OCI-LY1 (cell line): ENCODE results near the gene SPART.
"Not testable (repeated sequence)": the region's sequence is repeated elsewhere in the genome, so short reads cannot be mapped to it uniquely, and the experiment has no call there.

ENCODE experiments used
- H2AFZ ChIP-seq: fragments of 200-600 bp; sonication (generic), shearing (Covaris generic); 2 replicates; pipeline ENCODE4 v1.6.0; 2014; ENCODE audit warnings: antibody characterized with exemption, mild to moderate bottlenecking, low read length
- H3F3A ChIP-seq: fragments of 200-600 bp; sonication (generic), shearing (Covaris generic); 2 replicates; pipeline ENCODE4 v1.6.0; 2014; ENCODE audit warnings: mild to moderate bottlenecking, antibody characterized with exemption, low read length, moderate library complexity; ENCODE audit not compliant: insufficient read depth
- H3K27ac ChIP-seq: fragments of 200-600 bp; sonication (generic); 2 replicates; pipeline ENCODE4 v1.5.1; 2014; ENCODE audit warnings: low read length, mixed run types, mild to moderate bottlenecking, low read depth; ENCODE audit not compliant: poor library complexity, severe bottlenecking
- H3K27me3 ChIP-seq: fragments of 200-600 bp; sonication (generic); 2 replicates; pipeline ENCODE4 v1.6.0; 2014; ENCODE audit warnings: antibody characterized with exemption, mild to moderate bottlenecking, low read length, moderate library complexity; ENCODE audit not compliant: insufficient read depth
- H3K36me3 ChIP-seq: fragments of 200-600 bp; sonication (generic); 2 replicates; pipeline ENCODE4 v1.6.1; 2014; ENCODE audit warnings: mild to moderate bottlenecking, antibody characterized with exemption, low read length, moderate library complexity, mixed read lengths; ENCODE audit not compliant: insufficient read depth
- H3K4me1 ChIP-seq: fragments of 200-600 bp; sonication (generic); 2 replicates; pipeline ENCODE4 v1.5.1; 2014; ENCODE audit warnings: mild to moderate bottlenecking, low read length, moderate library complexity; ENCODE audit not compliant: insufficient read depth, severe bottlenecking
- H3K4me2 ChIP-seq: fragments of 200-600 bp; sonication (generic), shearing (Covaris generic); 2 replicates; pipeline ENCODE4 v1.6.1; 2014; ENCODE audit warnings: low read length
- H3K4me3 ChIP-seq: fragments of 200-600 bp; sonication (generic); 2 replicates; pipeline ENCODE4 v1.5.1; 2014; ENCODE audit warnings: low read length, low read depth, mild to moderate bottlenecking, mixed read lengths; ENCODE audit not compliant: poor library complexity, severe bottlenecking
- H3K79me2 ChIP-seq: fragments of 200-600 bp; shearing (Covaris generic); 2 replicates; pipeline ENCODE4 v1.6.1; 2016; ENCODE audit warnings: mixed run types, low read length, mixed read lengths; ENCODE audit not compliant: insufficient read depth
- H3K9ac ChIP-seq: fragments of 200-600 bp; sonication (generic), shearing (Covaris generic); 2 replicates; pipeline ENCODE4 v1.6.1; 2014; ENCODE audit warnings: mild to moderate bottlenecking, low read length, mixed read lengths
- H3K9me2 ChIP-seq: fragments of 200-600 bp; sonication (generic), shearing (Covaris generic); 2 replicates; pipeline ENCODE4 v1.6.1; 2014; ENCODE audit warnings: low read depth, mild to moderate bottlenecking, low read length, mixed read lengths
- H3K9me3 ChIP-seq: fragments of 200-600 bp; shearing (Covaris generic); 2 replicates; pipeline ENCODE4 v1.6.1; 2014; ENCODE audit warnings: low read length, mixed read lengths
- H4K20me1 ChIP-seq: fragments of 200-600 bp; sonication (generic), shearing (Covaris generic); 2 replicates; pipeline ENCODE4 v1.6.0; 2016; ENCODE audit warnings: mild to moderate bottlenecking, low read length; ENCODE audit not compliant: insufficient read depth
- CTCF ChIP-seq: fragments of 200-600 bp; sonication (generic), shearing (Covaris generic); IDR thresholded peaks from 2 replicates; pipeline ENCODE4 v1.5.1; 2017; ENCODE audit warnings: mild to moderate bottlenecking, antibody characterized with exemption, low read length, moderate library complexity, mixed read lengths
- EZH2 ChIP-seq: fragments of 200-600 bp; sonication (generic), shearing (Covaris generic); IDR thresholded peaks from 2 replicates; pipeline ENCODE4 v1.8.0; 2017; ENCODE audit warnings: borderline replicate concordance, mixed run types, mild to moderate bottlenecking, antibody characterized with exemption, low read length, moderate library complexity, mixed read lengths

The SPART gene

DNA sequence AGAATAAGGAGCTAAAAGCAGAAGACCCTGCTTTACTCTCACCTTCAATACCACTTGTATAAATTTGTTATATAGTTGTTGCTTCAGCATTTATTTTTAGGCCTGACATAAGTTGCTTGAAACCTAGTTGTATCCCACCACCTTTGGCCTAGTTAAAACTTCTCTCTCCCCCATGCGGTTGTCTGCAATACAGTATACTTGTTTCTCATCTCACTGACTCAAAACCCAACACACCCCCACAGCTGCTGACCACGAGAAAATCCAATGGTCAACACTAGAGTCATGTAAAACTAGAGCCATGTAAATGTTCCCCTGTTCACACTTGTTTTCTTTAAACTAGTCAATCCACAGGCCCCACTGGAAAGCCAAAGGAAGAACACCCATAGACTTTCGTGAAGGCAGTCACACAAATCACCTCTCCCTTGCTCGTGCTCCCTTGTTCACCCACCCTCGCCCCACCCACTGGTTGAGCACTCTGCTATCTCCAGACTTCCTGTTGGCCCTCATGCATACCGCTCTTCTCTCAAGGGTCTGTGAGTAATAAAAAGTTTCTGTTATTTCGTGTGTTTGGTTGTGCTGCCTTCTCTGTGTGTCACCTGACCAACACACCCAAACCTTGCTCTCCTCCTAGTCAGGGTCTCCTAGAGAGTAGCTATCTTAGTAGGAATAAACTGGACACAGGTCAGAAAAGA, 35.6 kb downstream of the SPART start:
- Histone ChIP-seq H3K27me3 (no peaks in the 10 kb centered on the region), H3K27ac (no peak overlapping the region), H3F3A (no peaks in the 10 kb centered on the region), H4K20me1 (no peaks in the 10 kb centered on the region), H3K9me3 (no peaks in the 10 kb centered on the region), H3K4me1 (no peaks in the 10 kb centered on the region), H3K9me2 (no peaks in the 10 kb centered on the region), H3K9ac (no peak overlapping the region), H3K4me2 (no peak overlapping the region), H2AFZ (no peak overlapping the region), H3K79me2 (no peaks in the 10 kb centered on the region), H3K4me3 (no peak overlapping the region), H3K36me3 (no peaks in the 10 kb centered on the region)
- TF ChIP-seq CTCF (no peak), EZH2 (no peak)

DNA sequence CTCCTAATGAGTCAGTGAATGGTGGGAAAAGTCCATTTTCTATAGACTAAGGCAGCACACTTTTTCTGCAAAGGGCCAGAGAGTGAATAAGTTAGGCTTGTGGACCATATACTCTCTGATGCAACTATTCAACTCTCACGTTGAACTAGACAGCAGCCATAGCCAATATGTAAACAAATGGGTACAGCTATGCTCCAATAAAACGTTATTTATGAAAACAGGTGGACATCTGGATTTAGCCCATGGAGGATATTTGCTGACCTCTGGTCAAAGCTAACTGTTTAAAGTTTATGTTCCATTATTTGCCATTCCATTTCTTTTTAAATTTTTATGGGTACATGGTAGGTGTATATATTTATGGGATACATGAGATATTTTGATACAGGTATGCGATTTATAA, 43.9 kb downstream of the SPART start:
- no peaks in the 10 kb centered on the region for H3K27me3 ChIP-seq
- no peaks in the 10 kb centered on the region for H3K36me3 ChIP-seq
- no peak overlapping the region for H2AFZ ChIP-seq
- no peak overlapping the region for H3K4me2 ChIP-seq
- H3K9me2 ChIP-seq = no peaks in the 10 kb centered on the region
- H3K27ac ChIP-seq = no peak overlapping the region
- H3F3A ChIP-seq = no peaks in the 10 kb centered on the region
- H4K20me1 ChIP-seq = no peaks in the 10 kb centered on the region
- H3K9ac ChIP-seq = no peak overlapping the region
- no peak overlapping the region for H3K4me3 ChIP-seq
- no peaks in the 10 kb centered on the region for H3K9me3 ChIP-seq
- H3K4me1 ChIP-seq = no peaks in the 10 kb centered on the region
- no peak for TF ChIP-seq CTCF
- TF ChIP-seq EZH2 = no peak
- H3K79me2 ChIP-seq = no peaks in the 10 kb centered on the region

DNA sequence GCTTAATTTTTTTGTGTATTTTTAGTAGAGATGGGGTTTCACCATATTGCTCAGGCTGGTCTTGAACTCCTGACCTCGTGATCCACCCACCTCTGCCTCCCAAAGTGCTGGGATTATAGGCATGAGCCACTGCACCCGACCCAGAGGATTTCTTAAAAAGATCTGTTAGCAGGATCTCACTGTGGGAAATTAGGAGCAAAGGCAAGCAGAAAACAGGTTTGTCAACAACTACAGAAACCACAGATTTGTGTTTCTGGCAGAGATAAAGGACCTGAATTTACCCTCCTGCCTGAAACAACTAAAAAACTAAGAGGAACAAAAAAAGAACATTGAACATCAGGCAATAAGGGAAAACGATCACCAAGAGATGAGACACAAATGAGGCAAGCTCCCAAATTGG, 46.7 kb downstream of the SPART start:
- not testable (repeated sequence) for H3K4me2 ChIP-seq, H4K20me1 ChIP-seq, H3K4me3 ChIP-seq, H3K79me2 ChIP-seq, H3K9me2 ChIP-seq, H2AFZ ChIP-seq, H3K36me3 ChIP-seq, H3K27ac ChIP-seq, H3F3A ChIP-seq, H3K9ac ChIP-seq, H3K9me3 ChIP-seq, H3K27me3 ChIP-seq, H3K4me1 ChIP-seq

- Histone ChIP-seq H4K20me1 (no peaks in the 10 kb centered on the region), H3K9ac (no peak overlapping the region), H3K27ac (no peak overlapping the region), H3K79me2 (no peaks in the 10 kb centered on the region), H3K9me2 (no peaks in the 10 kb centered on the region), H3K4me1 (no peaks in the 10 kb centered on the region), H3K36me3 (no peaks in the 10 kb centered on the region), H3K27me3 (no peaks in the 10 kb centered on the region), H3F3A (no peaks in the 10 kb centered on the region), H2AFZ (no peak overlapping the region), H3K4me3 (no peak overlapping the region), H3K4me2 (no peak overlapping the region), H3K9me3 (no peaks in the 10 kb centered on the region)
- TF ChIP-seq CTCF (no peak), EZH2 (no peak)
Measured at GRCh38 chr13:36298535-36299068, 47.6 kb downstream of the SPART start.
